Body of pancreas (tissue), 4 donors: ENCODE data around the gene AMER2.

ENCODE experiments used
- CTCF ChIP-seq, 7 experiments: fragments of 450-650 bp in 4 of 7; fragments of 200-600 bp in 3 of 7; sonication (generic) in 3 of 7; IDR thresholded peaks; one replicate each; pipeline ENCODE4 v1.5.1; 2016 to 2019; ENCODE audit warnings: antibody characterized with exemption in 7 of 7
- POLR2A ChIP-seq, 3 donors: fragments of 450-650 bp; IDR thresholded peaks; one replicate each; pipeline ENCODE4 v1.6.1; 2016; ENCODE audit warnings: antibody characterized with exemption in 3 of 3, mild to moderate bottlenecking in 2 of 3

GRCh38 chr13:25203127-25203740 is 31.1 kb upstream of the AMER2 start:
- TF ChIP-seq CTCF (IDR thresholded peaks at IDR 0.05) (no peak), POLR2A (IDR thresholded peaks at IDR 0.05) (no peak)
